GM23338 (cell line): ENCODE data around the gene OTUD6A. TPM values are rescaled to one million over a fixed set of nuclear protein-coding genes. Genes with fewer than 3 reads are reported as not detected.

Source experiments
- ATAC-seq: fragments of 200-7000 bp; cut with Tn5 transposase; 3 replicates; pipeline ENCODE4 v1.9.1; 2020
- DNase-seq: peaks from one replicate; pipeline ENCODE4 v3.0.0-alpha.2; 2015; ENCODE audit warnings: low spot score
- H2AFZ ChIP-seq: fragments of 200-600 bp; sonication (generic); 2 replicates; pipeline ENCODE4 v1.8.0; 2016; ENCODE audit warnings: antibody characterized with exemption, mild to moderate bottlenecking, moderate library complexity
- H3F3A ChIP-seq: fragments of 200-600 bp; sonication (generic); replicated peaks from 2 replicates; pipeline ENCODE4 v1.8.0; 2017; ENCODE audit warnings: antibody characterized with exemption, mixed run types, low read depth
- H3K27ac ChIP-seq: fragments of 200-600 bp; sonication (generic); 2 replicates; pipeline ENCODE4 v1.6.1; 2016; ENCODE audit warnings: low read depth
- H3K27me3 ChIP-seq: fragments of 200-600 bp; sonication (generic); 2 replicates; pipeline ENCODE4 v1.8.0; 2016; ENCODE audit warnings: mild to moderate bottlenecking, mixed run types, moderate library complexity; ENCODE audit not compliant: insufficient read depth
- H3K36me3 ChIP-seq: fragments of 200-600 bp; sonication (generic); 2 replicates; pipeline ENCODE4 v1.8.0; 2016; ENCODE audit warnings: mild to moderate bottlenecking; ENCODE audit not compliant: insufficient read depth
- H3K4me1 ChIP-seq: fragments of 200-600 bp; sonication (generic); 2 replicates; pipeline ENCODE4 v1.8.0; 2016; ENCODE audit warnings: mild to moderate bottlenecking, moderate library complexity; ENCODE audit not compliant: insufficient read depth
- H3K4me2 ChIP-seq: fragments of 200-600 bp; sonication (generic); 2 replicates; pipeline ENCODE4 v1.7.1; 2017; ENCODE audit warnings: mixed run types
- H3K4me3 ChIP-seq: fragments of 200-600 bp; sonication (generic); 2 replicates; pipeline ENCODE4 v1.6.1; 2016; ENCODE audit warnings: mixed run types
- H3K79me2 ChIP-seq: fragments of 200-600 bp; sonication (generic); replicated peaks from 2 replicates; pipeline ENCODE4 v1.8.0; 2017; ENCODE audit warnings: mild to moderate bottlenecking; ENCODE audit not compliant: insufficient read depth
- H3K9me2 ChIP-seq: fragments of 200-600 bp; sonication (generic); 2 replicates; pipeline ENCODE4 v1.8.0; 2017; ENCODE audit not compliant: insufficient read depth
- H4K20me1 ChIP-seq: fragments of 200-600 bp; sonication (generic); replicated peaks from 2 replicates; pipeline ENCODE4 v1.8.0; 2017; ENCODE audit warnings: mild to moderate bottlenecking; ENCODE audit not compliant: insufficient read depth
- H3K27ac Mint-ChIP-seq: 2 replicates; pipeline ENCODE4 v1.8.0; 2020; ENCODE audit warnings: inconsistent platforms, mild to moderate bottlenecking, moderate library complexity, mixed read lengths
- H3K27me3 Mint-ChIP-seq: 3 replicates; pipeline ENCODE4 v1.8.0; 2022; ENCODE audit warnings: low read depth, mild to moderate bottlenecking, moderate library complexity, mixed read lengths, inconsistent platforms; ENCODE audit not compliant: insufficient read depth, poor library complexity
- H3K36me3 Mint-ChIP-seq: 3 replicates; pipeline ENCODE4 v1.8.0; 2021; ENCODE audit warnings: low read depth, mild to moderate bottlenecking, inconsistent platforms, moderate library complexity, mixed read lengths
- H3K4me1 Mint-ChIP-seq: 3 replicates; pipeline ENCODE4 v1.8.0; 2020; ENCODE audit warnings: mild to moderate bottlenecking, inconsistent platforms, mixed read lengths
- H3K4me3 Mint-ChIP-seq: 3 replicates; pipeline ENCODE4 v1.8.0; 2021; ENCODE audit warnings: moderate library complexity, mild to moderate bottlenecking, inconsistent platforms, mixed read lengths
- H3K9me3 Mint-ChIP-seq: 3 replicates; pipeline ENCODE4 v1.8.0; 2020; ENCODE audit warnings: moderate library complexity, mild to moderate bottlenecking, inconsistent platforms, mixed read lengths
- CREB1 ChIP-seq: fragments of 250-450 bp; sonication (Bioruptor Pico); IDR thresholded peaks from 2 replicates; pipeline ENCODE4 v1.5.0; 2020; ENCODE audit warnings: low read depth, mild to moderate bottlenecking, moderate library complexity
- CTCF ChIP-seq, 2 experiments: fragments of 200-600 bp in 1 of 2; sonication (generic) in 1 of 2; conservative IDR thresholded peaks; 2 replicates each; pipeline versions ENCODE4 v1.5.1 to v1.6.1; 2016 to 2017; ENCODE audit warnings: antibody characterized with exemption in 2 of 2, low read depth in 2 of 2, mild to moderate bottlenecking in 2 of 2, moderate library complexity in 1 of 2
- ETS1 ChIP-seq: IDR thresholded peaks from 2 replicates; pipeline ENCODE4 v1.6.1; 2016; ENCODE audit warnings: antibody characterized with exemption
- EZH2 ChIP-seq: fragments of 200-600 bp; sonication (generic); IDR thresholded peaks from one replicate; pipeline ENCODE4 v1.8.0; 2017; ENCODE audit warnings: antibody characterized with exemption, mild to moderate bottlenecking, low read depth; ENCODE audit not compliant: unreplicated experiment
- EZH2phosphoT487 ChIP-seq: fragments of 200-600 bp; sonication (generic); IDR thresholded peaks from one replicate; pipeline ENCODE4 v1.8.1; 2018; ENCODE audit warnings: antibody characterized with exemption; ENCODE audit not compliant: unreplicated experiment
- JUNB ChIP-seq: IDR thresholded peaks from one replicate; pipeline ENCODE4 v1.6.1; 2016; ENCODE audit warnings: antibody characterized with exemption; ENCODE audit not compliant: unreplicated experiment
- NANOG ChIP-seq: IDR thresholded peaks from 2 replicates; pipeline ENCODE4 v1.6.1; 2016; ENCODE audit warnings: antibody characterized with exemption, borderline replicate concordance
- POLR2AphosphoS5 ChIP-seq: IDR thresholded peaks from 2 replicates; pipeline ENCODE4 v1.6.1; 2016; ENCODE audit warnings: antibody characterized with exemption, low read depth
- STAT1 ChIP-seq: IDR thresholded peaks from one replicate; pipeline ENCODE4 v1.6.1; 2016; ENCODE audit warnings: antibody characterized with exemption; ENCODE audit not compliant: unreplicated experiment
- ZNF114 ChIP-seq: fragments of 250-450 bp; sonication (Bioruptor Pico); IDR thresholded peaks from 2 replicates; pipeline ENCODE4 v1.5.0; 2020; ENCODE audit warnings: mild to moderate bottlenecking, moderate library complexity
- ZNF331 ChIP-seq: fragments of 250-450 bp; sonication (Bioruptor Pico); IDR thresholded peaks from 2 replicates; pipeline ENCODE4 v1.5.0; 2020; ENCODE audit warnings: low read depth, mild to moderate bottlenecking, moderate library complexity
- ZNF462 ChIP-seq: fragments of 250-450 bp; sonication (Bioruptor Pico); IDR thresholded peaks from 2 replicates; pipeline ENCODE4 v1.5.0; 2020; ENCODE audit warnings: mild to moderate bottlenecking, moderate library complexity
- polyA plus RNA-seq: library from polyadenylated mRNA; unstranded; fragments of >200 nt; fragmentation: Nextera tagmentation; extraction: Ambion mirVana; gene quantifications from 2 replicates; pipeline ENCODE4 v1.2.1, GENCODE V29; 2016
- total RNA-seq: library from RNA; depleted of rRNA; stranded (reverse); fragments of >200 nt; shearing (Covaris generic); gene quantifications from 2 replicates; pipeline ENCODE4 v1.2.3, GENCODE V29; 2014

The OTUD6A gene
- total and polyA plus RNA-seq, 2 experiments from 2014 or later, result 0.17 TPM; not detected in 1

GRCh38 chrX:70088751-70089150 is 26.5 kb downstream of the OTUD6A start (continued):
- TF ChIP-seq CTCF (conservative IDR thresholded peaks at IDR 0.05; ENCODE audit: low read depth in 2 of 2), result no peak
- TF ChIP-seq EZH2, result no peak
- no peak for TF ChIP-seq POLR2AphosphoS5

GRCh38 chrX:70089604-70090297 is 27.5 kb downstream of the OTUD6A start:
- no peak overlapping the region for H3K27ac ChIP-seq
- H3K4me3 ChIP-seq, result no peak overlapping the region
- Mint-ChIP-seq H3K27ac (no peak overlapping the region), H3K4me1 (peaks cover 5% of the 10 kb centered on the region; the same call in 1 of the 3 replicates), H3K4me3 (no peak overlapping the region), H3K36me3 (no peaks in the 10 kb centered on the region), H3K27me3 (peaks cover 3% of the 10 kb centered on the region), H3K9me3 (no peaks in the 10 kb centered on the region)
- DNase-seq (no peak), ATAC-seq (no peak)
- H4K20me1 ChIP-seq, result no peaks in the 10 kb centered on the region
- H3K27me3 ChIP-seq, result no peaks in the 10 kb centered on the region
- no peaks in the 10 kb centered on the region for H3K36me3 ChIP-seq
- H3K9me2 ChIP-seq, result no peaks in the 10 kb centered on the region
- no peaks in the 10 kb centered on the region for H3F3A ChIP-seq
- no peak overlapping the region for H3K4me2 ChIP-seq
- H3K79me2 ChIP-seq, result no peaks in the 10 kb centered on the region
- no peak overlapping the region for H2AFZ ChIP-seq
- peaks cover 3% of the 10 kb centered on the region for H3K4me1 ChIP-seq
- no peak for TF ChIP-seq ZNF331 (CRISPR knock-in tag)
- TF ChIP-seq JUNB, result no peak
- TF ChIP-seq EZH2, result no peak
- TF ChIP-seq EZH2phosphoT487, result no peak
- TF ChIP-seq STAT1, result no peak
- TF ChIP-seq ETS1, result no peak
- TF ChIP-seq CTCF (conservative IDR thresholded peaks at IDR 0.05; ENCODE audit: low read depth in 2 of 2), result no peak
- no peak for TF ChIP-seq CREB1
- TF ChIP-seq NANOG, result no peak
- TF ChIP-seq ZNF114 (CRISPR knock-in tag), result no peak
- no peak for TF ChIP-seq ZNF462 (CRISPR knock-in tag)
